GM18498 (cell line): Measurements from ENCODE around the gene PDE9A.

Experiments used
- ATAC-seq: cut with Tn5 transposase; IDR thresholded peaks from one replicate; pipeline ENCODE4 v1.9.1; 2021; ENCODE audit warnings: mild to moderate bottlenecking, moderate library complexity; ENCODE audit not compliant: unreplicated experiment

Gene PDE9A

DNA sequence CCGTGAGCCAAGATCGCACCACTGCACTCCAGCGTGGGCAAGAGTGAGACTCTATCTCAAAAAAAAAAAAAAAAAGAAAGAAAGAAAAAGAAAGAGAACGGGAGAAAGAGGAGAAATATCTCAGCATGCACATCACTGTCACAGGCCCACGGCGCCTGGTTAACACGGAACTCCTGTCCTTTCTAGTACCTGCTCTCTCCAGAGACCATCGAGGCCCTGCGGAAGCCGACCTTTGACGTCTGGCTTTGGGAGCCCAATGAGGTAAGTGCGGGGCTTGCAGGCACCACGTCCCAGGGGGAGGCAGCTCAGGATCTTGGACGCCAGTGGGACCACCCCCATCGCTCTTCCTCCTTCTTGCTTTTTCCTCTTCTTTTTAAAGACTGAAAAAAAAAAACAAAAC, 100.4 kb downstream of the PDE9A start:
- no peak for ATAC-seq

DNA sequence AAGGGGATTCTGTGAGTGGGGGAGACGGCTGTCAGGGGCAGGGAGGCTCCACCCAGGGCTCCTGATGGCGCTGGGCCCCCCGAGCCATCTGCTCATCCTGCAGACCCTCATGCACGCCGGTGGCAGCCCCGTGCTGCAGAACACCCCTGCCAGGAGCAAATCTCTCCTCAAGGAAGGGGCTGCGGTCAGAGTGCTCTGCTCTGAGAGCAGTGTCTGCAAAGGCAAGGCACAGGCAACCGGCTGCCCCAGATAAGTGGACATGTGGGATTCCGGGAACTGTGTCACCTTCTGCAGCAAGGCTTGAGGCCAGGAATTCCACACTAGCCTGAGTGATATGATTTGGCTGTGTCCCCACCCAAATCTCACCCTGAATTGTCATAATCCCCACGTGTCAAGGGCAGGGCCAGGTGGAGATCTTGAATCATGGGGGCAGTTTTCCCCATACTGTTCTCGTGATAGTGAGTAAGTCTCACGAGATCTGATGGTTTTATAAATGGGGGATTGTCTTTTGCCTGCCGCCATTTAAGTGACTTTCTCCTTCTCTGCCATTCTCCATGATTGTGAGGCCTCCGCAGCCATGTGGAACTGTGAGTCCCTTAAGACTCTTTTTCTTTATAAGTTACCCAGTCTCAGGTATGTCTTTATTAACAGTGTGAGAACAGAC, 101.0 kb downstream of the PDE9A start:
- ATAC-seq = no peak

DNA sequence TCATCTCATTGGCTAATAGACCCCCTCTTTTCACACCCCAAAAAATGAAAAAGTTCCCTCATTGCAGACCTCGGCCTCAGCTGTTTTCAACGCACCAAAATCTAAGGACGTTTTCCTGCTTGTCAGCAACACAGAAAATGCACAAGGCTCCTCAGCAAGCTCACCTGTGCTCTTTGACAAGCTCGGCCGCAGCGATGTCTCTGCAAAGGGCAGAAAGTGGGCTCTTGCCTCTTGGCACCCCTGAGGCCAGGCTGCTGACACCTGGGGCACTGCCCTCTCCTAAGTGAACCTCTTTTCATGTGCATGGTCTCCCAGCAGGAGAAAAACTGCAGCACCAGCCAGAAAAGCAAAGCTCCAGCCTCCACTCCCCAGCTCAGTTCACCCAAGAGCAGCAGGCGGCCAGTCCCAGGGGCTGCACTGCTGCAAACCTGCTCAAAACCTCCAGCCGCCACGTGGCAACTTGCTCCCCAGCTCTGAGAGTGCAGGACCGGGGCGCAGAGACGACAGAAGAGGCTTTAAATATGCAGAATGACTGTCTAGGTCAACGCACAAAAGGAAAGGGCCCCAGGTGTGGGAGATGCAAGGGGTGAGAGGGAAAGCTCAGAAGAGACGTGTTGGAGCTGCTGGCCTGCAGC, 101.7 kb downstream of the PDE9A start:
- ATAC-seq = no peak

DNA sequence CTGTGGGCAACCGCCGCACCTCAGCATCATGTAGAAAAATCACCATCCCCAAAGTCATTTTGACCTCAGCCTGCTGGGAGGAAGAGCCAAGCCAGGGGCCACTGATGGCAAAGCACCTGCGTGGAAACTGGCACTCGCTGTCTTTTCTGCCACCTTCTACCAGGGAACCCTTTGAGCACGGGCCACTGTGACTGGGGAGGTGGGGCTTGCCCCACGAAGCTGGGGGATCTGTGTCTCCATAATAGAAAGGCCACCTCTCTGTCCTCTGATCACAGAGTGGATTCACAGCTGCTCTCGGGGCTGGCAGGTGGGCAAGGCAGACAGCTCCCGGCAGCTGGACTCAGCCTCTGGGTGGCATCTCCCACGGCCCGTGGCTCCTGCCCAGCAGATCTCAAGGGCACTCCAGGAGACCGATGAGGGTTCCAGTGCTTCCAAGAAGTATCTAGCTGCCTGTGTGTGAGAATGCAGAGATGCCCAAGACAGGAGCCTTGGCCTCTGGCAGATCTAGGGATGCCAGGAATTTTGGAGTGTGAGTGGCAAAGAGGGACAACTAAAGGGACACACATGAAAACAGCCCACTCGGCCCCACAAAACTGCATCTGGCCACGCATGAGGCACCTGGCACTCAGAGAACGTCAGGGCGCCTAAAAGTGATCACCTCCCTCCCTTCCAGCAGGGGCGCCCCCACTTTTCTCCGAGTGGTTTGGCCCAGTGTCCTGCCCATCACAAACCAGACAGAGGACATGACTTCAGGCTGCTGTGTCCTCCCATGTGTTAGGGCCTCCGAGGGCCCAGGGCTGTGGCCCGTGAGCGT, 102.6 kb downstream of the PDE9A start:
- no peak for ATAC-seq

DNA sequence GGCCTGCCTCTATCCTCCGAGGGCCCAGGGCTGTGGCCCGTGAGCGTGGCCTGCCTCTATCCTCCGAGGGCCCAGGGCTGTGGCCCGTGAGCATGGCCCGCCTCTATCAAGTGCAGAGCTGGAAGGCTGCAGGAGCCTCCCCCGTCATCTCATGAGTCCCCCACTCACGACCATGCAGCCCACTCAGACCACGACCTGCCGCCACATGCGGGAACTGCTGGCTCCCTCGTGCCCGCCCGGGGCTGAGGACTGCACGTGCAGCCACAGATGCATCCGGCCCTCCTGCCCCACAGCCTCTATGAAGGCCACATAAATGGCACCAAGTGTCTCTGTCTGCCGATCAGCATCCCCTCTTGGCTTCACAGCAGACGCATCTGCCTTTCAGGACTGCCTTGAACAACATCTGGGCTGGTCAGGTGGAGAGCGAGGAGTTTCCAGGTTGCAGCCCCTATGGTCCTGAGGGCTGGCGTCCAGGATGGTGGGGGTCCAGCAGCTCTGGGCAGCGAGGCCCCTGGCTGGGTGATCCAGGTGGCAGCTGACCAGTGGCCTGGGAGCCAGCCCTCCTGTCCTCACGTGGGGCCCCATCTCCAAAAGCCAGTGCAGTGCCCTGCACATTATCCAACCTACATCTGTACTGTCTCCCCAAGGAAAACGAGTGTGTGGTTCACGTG, 103.3 kb downstream of the PDE9A start:
- ATAC-seq = no peak

DNA sequence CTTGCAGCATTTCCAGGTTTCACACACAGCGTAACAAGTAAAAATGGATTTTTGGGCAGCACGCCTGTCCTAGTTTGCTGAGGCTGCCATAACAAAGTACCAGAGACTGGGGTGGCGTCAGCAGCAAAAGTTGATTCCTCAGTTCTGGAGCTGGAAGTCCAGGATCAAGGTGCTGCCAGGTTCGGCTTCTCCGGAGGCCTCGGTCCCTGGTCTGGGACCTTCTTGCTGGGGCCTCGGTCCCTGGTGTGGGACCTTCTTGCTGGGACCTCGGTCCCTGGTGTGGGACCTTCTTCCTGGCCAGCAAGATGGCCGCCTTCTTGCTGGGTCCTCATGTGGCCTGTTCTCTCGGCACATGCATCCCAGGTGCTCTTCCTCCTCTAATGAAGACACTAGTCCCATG, 104.0 kb downstream of the PDE9A start:
- no peak for ATAC-seq

DNA sequence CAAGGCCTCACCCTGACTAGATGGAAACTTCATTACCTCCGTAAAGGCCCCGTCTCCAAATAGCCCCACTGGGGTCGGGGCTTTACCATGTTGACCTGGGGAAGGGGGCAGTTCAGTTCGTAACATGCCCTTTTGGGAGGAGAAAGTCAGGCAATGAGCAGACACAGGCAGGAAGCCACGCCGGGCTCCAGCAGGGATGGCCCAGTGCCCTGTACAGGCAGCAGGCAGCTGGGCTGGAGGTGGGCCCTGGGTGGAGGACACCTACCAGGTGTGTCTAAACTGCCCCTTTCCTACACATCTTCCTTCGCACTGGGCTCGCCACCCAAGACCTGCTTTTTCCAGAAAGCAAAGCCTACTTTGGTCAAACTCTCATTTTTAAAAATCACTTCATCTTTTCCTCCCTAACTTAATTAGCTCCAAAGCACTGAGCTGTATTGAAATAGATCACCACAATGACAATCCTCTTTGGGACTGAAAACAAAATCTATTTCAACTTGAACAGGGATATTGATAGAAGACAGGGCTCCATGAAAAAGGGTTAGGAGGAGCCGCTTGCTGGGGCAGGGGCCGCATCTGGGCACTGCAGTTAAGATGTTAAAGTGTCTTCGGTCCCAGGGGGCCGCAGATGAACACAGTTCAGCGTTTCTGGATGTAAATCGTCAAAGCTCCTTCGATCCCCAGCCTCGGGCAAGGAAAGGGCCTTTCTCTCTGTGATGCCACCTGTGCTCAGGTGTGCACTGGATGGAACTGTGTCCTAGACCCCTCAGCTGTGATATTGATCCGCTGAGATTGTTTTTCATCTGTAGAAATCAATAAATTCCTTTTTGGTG, 104.6 kb downstream of the PDE9A start:
- no peak for ATAC-seq

DNA sequence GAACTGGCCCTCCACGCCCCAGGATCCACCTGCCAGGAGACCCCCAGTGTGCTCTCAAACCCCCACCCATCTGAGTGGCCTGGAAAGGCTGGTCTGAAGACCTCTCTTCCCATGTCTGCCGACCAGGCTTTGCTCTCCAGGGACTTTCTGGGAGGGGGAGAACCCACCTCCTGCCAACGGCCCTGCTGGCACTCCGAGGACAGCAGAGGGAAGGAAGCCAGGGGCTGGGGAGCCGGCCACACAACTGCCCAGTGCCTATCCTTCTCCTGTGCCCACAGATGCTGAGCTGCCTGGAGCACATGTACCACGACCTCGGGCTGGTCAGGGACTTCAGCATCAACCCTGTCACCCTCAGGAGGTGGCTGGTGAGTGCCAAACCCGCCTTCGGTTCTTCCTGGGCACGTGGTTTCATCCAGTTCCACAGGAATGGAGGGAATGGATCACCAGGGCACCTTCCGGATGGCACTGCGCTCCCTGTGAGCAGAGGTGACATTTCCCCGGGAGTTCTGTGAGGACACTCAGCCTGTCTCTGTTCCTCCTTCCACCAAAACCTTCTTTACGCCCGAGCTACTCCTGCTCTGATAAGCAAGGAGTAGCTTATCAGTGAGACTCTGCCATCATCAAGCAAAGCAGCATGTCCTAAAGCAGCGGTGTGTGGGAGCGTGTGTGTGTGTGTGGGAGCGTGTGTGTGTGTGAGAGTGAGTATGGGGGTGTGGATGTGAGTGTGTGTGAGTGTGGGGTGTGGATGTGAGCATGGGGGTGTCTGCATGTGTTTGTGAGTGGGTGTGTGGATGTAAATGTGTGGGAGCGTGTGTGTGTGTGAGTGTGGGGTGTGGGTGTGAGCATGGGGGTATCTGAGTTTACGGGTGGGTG, 105.5 kb downstream of the PDE9A start:
- ATAC-seq = no peak

DNA sequence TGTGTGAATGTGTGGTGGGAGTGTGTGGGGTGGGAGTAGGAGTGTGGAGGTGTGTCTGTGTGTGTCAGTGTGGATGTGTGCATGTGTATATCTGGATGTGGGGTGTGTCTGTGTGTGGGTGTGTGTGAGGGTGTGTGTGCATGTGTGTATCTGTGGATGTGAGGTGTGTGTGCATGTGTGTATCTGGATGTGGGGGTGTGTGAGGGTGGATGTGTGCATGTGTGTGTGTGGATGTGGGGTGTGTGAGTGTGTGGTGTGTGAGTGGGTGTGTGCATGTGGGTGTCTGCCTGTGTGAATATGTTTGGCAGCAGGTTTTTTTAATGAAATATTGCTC, 106.1 kb downstream of the PDE9A start:
- no peak for ATAC-seq

DNA sequence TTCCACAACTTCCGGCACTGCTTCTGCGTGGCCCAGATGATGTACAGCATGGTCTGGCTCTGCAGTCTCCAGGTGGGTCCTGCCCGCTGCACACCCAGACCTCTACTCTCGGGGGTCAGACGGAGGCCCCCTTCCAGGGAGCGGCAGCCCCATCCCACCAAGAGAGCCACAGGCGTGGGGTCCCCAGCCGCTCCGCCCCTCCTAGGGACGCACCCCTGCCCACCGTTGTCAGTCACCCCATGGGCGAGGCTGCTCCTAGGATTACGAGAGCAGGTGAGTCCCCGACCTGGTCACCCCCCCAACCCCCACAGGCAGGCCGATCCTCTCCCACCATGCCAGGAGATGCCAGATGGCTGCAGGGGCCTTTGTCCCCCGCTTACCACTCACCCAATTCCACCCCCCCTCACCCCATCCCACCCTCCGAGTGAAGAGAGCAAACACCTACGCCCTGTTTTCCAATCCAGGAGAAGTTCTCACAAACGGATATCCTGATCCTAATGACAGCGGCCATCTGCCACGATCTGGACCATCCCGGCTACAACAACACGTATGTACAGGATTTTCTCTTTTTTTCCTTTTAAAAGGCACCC, 107.0 kb downstream of the PDE9A start:
- ATAC-seq = no peak

DNA sequence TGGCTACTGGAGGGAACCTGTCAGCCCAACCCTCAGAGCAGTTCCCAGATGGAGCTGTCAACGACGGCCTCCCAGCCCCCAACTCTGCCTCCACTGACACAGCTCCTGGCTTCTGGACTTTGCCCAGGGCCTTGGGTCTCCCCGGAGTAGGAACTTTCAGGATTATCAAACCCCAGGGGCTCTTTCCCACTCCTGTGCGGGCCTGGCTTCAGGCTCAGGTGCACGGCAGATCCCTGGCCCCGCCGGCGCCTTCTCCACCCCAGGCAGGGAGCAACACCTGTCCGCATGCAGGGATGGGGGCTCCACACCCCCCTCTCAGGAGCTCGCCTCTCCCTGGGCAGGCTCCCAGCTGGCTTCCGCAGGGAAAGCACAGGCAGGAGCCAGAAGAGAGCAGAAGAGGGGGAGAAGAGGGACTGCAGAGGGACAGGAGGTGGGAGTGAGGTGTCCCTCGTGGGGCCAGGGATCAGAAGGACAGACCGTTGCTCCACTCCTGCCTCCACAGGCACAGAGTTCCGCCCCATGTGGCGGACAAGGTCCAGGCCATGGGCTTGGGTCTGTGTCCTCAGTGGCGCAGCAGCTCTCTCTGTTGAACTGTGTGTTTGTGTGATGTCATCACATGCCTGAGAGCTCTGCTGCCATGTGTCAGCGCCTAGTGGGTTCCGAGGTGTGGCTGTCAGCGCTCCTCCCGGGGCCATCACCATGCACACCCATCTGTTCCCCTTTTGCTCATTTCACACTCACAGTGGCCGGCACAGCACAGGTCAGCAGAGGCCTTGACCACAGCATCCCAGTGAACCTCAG, 107.7 kb downstream of the PDE9A start:
- no peak for ATAC-seq

DNA sequence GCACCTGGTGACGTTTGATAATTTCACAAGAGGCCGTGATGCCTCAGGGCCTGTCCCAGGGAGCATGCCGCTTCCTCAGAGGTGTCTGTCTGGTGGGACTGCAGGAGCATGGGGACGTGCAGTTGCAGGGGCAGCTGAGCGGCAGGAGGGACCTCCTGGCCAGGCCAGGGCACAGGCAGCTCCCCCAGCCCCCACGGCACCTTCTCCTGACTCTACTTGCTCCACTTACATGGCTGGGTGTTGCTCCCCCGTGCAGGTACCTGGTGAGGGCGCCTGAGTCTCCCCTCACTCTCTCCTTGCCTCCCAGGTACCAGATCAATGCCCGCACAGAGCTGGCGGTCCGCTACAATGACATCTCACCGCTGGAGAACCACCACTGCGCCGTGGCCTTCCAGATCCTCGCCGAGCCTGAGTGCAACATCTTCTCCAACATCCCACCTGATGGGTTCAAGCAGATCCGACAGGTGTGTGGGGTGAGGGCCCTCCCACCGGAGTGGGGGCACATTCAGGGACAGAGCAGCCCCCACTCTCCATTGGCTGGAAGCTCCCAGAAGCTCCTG, 108.4 kb downstream of the PDE9A start:
- no peak for ATAC-seq

DNA sequence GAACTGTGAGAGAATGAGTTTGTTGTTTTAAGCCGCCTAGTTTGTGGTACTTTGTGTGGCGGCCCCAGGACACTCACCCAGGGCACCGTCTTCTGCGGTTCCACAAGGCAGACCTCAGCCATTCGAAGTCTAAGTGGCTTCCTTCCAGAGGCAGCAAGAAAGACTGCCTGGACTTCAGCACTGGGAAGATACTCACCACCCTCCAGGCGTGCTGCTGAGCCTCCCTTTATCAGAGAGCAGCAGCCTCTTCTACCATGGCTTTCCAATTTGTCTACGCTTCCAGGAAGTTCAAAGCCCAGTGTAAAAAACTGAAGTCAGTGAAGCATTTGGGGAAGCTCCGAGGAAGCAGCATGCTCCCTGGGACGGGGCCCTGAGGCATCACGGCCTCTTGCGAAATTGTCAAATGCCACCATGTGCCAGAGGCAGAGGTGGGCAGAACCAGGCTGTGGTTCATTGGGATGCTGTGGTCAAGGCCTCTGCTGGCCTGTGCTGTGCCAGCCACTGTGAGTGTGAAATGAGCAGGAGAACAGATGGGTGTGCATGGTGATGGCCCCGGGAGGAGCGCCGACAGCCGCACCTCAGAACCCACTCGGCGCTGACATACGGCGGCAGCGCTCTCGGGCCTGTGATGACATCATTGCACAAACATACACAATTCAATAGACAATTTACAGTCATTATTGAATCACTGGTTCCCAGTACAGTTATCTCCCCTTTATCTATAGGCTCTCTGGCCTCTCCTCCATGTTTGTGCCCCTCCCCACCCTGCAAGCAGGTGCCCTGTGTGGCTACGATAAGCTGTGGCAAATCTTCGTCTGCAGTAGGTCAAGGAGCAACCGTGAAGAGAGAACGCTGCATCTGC, 110.4 kb downstream of the PDE9A start:
- no peak for ATAC-seq

DNA sequence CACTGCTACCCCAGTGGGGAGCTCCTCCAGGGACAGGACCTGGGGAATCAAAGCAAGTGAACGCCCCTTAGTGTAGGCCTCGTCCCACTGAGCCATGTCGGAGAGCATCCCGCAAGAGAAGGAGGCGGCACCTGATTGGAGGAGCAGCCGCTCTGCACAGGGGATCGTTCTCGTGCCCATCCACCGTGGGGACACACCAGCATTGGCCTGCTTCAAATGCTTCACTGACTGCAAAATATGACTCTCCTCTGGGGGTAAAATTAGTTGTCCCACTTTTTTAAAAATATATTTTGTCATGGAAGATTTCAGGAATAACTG, 111.0 kb downstream of the PDE9A start:
- no peak for ATAC-seq

DNA sequence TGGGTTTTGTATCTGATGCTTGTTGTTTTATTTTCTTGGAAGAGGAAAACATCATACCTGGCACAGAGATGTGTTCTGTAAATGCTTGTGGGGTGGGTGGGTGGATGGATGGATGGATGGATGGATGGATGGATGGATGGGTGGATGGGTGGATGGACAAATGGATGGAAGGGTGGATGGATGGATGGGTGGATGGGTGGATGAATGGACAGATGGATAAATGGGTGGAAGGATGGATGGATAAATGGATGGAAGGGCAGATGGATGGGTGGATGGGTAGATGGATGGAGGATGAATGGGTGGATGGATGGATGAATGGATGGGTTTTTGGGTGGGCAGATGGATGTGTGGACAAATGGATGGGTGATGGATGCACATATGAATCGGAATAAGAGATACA, 111.5 kb downstream of the PDE9A start:
- no peak for ATAC-seq

DNA sequence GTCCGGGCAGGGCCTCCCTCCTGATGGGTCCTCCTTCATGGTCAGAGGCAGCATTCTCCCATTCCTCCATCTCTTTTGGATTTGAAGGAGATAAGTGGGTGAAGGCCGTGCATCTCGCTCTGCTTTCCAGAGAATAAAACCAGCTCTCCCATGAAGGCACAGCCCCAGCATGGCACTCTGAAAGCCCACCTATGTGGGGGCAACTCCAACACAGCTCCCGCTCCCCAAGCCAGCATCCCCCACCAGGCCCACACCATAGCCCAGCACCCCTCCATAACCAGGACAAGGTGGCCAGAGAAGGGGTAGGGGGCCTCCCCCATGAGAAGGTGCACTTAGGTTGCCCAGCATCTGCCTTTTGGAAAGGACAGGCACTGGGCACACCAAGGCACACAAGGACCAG, 112.2 kb downstream of the PDE9A start:
- no peak for ATAC-seq

DNA sequence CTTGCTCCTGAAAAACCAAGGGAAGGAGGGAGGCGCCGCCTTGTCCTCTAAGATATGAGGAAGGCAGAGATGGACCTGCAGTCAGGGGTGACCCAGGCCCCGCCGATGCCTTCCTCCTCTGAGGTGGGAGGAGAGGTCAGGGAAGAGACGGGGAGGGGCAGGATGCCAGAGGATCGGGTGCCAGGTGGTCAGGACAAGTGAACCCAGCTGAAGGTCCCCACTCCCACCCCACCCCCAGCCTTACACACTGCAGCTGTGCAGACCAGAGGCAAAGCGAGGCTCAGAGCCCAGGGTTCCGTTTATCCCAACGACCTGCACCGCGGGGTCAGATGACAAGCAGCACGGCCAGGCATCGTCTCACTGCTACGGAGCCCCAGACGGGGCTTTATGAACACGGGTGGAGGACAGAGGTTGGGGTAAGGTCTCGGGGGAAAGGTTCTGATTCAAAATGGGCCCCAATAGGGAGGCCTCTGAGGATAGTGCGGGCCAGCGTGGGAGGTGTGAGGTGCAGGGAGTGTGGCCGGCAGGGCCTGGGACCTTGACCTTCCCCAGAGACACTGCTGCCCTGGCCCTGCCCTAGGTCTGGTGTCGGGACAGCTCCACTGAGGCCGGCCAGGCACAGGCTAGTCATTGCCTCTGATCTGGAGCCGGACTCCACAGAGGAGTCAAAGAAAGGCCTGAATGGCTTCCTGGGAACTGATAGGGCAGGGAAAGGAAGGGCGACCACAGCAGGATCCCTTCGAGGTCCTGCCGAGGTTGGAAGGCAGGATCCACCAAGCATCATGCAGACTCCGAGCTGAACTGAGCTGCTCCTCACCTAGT, 113.5 kb downstream of the PDE9A start:
- ATAC-seq = no peak
